GM12873 (cell line): ENCODE data around the gene NPEPPS.

ENCODE experiments used
- TF ChIP-seq, protein P1 (sequence below): IDR thresholded peaks from 2 replicates; pipeline ENCODE4 v1.5.1; 2012; ENCODE audit warnings: low read depth, mild to moderate bottlenecking, moderate library complexity, low read length, control low read depth; ENCODE audit not compliant: insufficient read depth; ENCODE audit errors: missing control alignments

NPEPPS gene

DNA sequence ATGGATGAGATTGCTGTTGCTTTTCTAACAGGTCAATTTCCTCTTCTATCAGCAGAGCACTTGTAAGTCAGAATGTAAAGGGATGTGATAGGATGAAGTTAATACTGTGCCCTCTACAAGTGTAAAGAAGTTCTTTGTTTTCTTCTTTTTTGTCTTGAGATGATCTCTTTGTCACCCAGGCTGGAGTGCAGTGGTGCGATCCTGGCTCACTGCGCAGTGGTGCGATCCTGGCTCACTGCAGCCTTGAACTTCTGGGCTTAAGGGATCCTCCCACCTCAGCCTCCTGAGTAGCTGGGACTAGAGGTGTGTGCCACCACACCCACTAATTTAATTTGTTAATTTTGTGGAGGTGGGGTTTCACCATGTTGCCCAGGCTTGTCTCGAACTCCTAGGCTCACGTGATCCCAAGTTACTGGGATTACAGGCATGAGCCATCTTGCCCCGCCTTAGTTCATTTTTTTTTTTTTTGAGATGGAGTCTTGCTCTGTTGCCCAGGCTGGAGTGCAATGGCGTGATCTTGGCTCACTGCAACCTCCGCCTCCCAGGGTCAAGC lies 97.2 kb downstream of the NPEPPS start:
- TF ChIP-seq, protein P1, sequence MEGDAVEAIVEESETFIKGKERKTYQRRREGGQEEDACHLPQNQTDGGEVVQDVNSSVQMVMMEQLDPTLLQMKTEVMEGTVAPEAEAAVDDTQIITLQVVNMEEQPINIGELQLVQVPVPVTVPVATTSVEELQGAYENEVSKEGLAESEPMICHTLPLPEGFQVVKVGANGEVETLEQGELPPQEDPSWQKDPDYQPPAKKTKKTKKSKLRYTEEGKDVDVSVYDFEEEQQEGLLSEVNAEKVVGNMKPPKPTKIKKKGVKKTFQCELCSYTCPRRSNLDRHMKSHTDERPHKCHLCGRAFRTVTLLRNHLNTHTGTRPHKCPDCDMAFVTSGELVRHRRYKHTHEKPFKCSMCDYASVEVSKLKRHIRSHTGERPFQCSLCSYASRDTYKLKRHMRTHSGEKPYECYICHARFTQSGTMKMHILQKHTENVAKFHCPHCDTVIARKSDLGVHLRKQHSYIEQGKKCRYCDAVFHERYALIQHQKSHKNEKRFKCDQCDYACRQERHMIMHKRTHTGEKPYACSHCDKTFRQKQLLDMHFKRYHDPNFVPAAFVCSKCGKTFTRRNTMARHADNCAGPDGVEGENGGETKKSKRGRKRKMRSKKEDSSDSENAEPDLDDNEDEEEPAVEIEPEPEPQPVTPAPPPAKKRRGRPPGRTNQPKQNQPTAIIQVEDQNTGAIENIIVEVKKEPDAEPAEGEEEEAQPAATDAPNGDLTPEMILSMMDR, result no peak

DNA sequence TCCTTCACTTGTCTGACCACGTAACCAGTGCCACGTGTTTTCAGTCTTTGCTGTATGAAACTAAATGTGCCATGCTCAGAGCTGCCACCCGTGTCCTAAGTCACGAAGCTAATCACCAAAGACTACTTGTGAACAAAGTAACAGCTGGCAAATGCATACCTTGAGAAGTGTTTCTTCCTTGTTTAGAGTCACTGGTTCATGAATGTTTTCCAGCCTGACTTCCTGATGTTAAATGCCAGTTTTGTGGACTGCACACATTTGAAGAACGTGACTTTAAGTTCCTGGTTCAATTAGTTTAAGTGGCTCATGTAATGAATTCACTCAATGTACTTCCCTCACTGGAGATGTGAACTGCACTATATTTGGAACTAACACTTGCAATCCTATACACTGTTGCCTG lies 98.9 kb downstream of the NPEPPS start:
- TF ChIP-seq, protein P1, result no peak

DNA sequence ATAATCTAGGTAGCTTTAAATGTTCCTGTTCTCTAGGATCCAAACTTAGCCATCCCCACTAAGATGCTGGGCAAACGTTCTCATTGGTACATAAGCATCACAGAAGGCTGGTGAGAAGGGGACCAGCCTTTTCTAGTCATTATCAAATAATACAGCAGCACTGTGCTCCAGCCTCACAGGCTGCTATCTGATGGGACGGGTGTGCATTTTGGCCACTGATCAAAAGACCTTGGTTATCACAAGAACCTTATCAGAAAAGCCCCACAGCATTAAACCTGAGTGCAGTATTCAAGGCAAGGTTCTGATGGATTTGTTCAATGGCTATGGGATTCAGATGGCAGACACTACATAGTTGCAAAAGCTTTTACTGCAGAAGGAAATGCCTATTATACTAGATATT lies 99.7 kb downstream of the NPEPPS start:
- TF ChIP-seq, protein P1, result no peak

DNA sequence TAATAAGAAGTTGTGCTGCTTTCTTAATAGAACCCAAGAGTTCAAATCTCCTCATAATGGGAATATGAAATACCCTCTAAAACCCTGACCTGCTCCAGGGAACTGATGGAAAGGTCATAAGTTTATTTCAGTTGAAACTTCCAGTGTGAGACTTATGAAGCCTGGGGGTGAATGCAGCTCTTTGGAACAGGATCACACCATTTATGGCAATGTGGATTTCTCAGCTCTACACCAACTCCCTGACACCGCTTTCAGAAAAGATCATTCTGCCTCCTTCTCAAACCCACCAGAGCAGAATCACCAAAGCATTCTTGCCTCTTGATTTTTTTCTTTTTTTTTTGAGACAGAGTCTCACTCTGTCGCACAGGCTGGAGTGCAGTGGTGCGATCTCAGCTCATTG lies 102.1 kb downstream of the NPEPPS start:
- TF ChIP-seq, protein P1, result no peak

DNA sequence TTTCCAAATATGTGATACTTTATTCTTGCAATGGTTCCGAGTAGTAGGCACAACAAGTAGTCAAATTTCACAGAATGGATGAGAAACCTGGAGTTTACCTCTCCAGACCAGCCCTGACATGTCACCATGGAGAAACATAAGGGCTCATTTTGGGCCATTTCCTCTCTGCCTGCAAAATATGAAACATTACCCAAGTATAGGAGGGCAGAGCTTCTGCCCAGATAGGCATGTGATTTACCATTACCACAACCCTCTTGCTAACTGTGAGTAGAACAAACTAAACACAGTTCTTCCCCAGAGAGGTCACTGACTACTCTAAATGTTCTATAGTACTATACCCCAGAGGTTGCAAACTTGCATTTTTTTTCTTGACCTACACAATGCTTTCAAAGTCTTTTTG lies 103.1 kb downstream of the NPEPPS start:
- TF ChIP-seq, protein P1, result no peak

DNA sequence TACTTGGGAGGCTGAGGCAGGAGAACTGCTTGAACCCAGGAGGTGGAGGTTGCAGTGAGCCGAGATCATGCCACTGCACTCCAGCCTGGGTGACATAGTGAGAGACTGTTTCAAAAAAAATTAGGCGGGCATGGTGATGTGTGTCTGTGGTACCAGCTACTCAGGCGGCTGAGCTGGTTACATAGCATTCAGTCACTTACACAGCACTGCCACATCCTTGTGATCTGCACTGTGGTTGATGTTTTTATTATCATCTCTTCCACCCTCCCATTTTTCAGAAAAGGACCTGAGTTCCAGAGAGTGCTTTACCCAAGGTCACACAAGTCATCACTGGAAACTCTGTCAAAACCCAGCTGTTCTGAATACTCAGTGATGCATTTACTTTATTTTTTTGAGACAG lies 104.0 kb downstream of the NPEPPS start:
- TF ChIP-seq, protein P1, result no peak

DNA sequence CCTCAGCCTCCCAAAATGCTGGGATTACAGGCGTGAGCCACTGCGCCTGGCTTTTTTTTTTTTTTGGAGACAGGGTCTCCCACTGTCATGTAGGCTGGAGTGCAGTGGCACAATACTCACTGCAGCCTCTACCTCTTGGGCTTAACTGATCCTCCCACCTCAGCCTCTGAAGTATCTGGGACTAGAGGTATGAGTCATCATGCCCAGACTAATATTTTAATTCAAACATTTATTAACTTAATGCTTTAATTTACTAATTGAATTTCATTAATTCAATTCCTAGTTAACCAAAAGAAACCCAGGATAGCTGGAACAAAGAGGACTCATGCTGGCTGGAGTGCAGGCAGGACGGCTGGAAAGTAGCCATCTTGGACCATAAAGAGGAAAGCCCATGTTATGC lies 104.8 kb downstream of the NPEPPS start:
- TF ChIP-seq, protein P1, result no peak
